ENCODE data around the gene HSD17B1. TPM values are rescaled to one million over a fixed set of nuclear protein-coding genes. Genes with fewer than 3 reads are reported as not detected.
A peak's percentile ranks its signal among the peaks of the same experiment; 100 is the strongest.

The HSD17B1 gene
- total and polyA plus RNA-seq, 2 of the 13 experiments (the other 11 are each of a cell fraction or from before 2014, with no cell fraction given) = 0.54 to 0.93 TPM

DNA sequence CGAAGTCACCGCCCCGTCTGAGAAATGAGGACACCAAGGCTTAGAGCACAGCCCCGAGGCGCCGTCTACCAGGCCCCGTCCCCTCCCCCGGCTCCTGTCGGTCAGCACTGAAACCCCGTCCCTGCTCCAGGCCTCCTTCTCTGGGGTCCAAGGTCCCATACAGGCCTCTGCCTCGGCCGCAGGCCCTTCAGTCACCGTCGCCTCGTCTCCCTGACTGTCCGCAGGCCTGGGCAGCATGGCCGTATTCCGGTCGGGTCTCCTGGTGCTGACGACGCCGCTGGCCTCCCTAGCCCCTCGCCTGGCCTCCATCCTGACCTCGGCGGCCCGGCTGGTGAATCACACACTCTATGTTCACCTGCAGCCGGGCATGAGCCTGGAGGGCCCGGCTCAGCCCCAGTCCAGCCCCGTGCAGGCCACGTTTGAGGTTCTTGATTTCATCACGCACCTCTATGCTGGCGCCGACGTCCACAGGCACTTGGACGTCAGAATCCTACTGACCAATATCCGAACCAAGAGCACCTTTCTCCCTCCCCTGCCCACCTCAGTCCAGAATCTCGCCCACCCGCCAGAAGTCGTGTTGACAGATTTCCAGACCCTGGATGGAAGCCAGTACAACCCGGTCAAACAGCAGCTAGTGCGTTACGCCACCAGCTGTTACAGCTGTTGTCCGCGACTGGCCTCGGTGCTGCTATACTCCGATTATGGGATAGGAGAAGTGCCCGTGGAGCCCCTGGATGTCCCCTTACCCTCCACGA, 9.8 kb downstream of the HSD17B1 start (continued):
- TF ChIP-seq CBX2 (IDR thresholded peaks at IDR 0.05; ENCODE audit: low read depth, low read length) = no peak
- peak; percentile 70; the same call in 1 of the 2 replicates for TF ChIP-seq CBX2 (CRISPR knock-in tag; IDR thresholded peaks at IDR 0.05; ENCODE audit: low read depth)
- TF ChIP-seq TBX3 (IDR thresholded peaks at IDR 0.05; ENCODE audit: borderline replicate concordance) = 0 out of 2 replicates have a peak, but pooled peaks have one; percentile 10
- peak; percentile 32; the same call in 1 of the 2 replicates for TF ChIP-seq JUN (CRISPR knock-in tag; IDR thresholded peaks at IDR 0.05)
- TF ChIP-seq GFI1 (CRISPR knock-in tag; IDR thresholded peaks at IDR 0.05; ENCODE audit: borderline replicate concordance) = peak; percentile 46
- TF ChIP-seq MEIS2 (CRISPR knock-in tag; IDR thresholded peaks at IDR 0.05) = peak; percentile 11; the same call in 1 of the 2 replicates
- TF ChIP-seq ZNF350 (CRISPR knock-in tag; IDR thresholded peaks at IDR 0.05; ENCODE audit: borderline replicate concordance, low read depth) = no peak; the same call in none of the 2 replicates
- peak; percentile 19; the same call in 1 of the 2 replicates for TF ChIP-seq KAT7 (CRISPR knock-in tag; IDR thresholded peaks at IDR 0.05; ENCODE audit: borderline replicate concordance)
- TF ChIP-seq, protein P1, sequence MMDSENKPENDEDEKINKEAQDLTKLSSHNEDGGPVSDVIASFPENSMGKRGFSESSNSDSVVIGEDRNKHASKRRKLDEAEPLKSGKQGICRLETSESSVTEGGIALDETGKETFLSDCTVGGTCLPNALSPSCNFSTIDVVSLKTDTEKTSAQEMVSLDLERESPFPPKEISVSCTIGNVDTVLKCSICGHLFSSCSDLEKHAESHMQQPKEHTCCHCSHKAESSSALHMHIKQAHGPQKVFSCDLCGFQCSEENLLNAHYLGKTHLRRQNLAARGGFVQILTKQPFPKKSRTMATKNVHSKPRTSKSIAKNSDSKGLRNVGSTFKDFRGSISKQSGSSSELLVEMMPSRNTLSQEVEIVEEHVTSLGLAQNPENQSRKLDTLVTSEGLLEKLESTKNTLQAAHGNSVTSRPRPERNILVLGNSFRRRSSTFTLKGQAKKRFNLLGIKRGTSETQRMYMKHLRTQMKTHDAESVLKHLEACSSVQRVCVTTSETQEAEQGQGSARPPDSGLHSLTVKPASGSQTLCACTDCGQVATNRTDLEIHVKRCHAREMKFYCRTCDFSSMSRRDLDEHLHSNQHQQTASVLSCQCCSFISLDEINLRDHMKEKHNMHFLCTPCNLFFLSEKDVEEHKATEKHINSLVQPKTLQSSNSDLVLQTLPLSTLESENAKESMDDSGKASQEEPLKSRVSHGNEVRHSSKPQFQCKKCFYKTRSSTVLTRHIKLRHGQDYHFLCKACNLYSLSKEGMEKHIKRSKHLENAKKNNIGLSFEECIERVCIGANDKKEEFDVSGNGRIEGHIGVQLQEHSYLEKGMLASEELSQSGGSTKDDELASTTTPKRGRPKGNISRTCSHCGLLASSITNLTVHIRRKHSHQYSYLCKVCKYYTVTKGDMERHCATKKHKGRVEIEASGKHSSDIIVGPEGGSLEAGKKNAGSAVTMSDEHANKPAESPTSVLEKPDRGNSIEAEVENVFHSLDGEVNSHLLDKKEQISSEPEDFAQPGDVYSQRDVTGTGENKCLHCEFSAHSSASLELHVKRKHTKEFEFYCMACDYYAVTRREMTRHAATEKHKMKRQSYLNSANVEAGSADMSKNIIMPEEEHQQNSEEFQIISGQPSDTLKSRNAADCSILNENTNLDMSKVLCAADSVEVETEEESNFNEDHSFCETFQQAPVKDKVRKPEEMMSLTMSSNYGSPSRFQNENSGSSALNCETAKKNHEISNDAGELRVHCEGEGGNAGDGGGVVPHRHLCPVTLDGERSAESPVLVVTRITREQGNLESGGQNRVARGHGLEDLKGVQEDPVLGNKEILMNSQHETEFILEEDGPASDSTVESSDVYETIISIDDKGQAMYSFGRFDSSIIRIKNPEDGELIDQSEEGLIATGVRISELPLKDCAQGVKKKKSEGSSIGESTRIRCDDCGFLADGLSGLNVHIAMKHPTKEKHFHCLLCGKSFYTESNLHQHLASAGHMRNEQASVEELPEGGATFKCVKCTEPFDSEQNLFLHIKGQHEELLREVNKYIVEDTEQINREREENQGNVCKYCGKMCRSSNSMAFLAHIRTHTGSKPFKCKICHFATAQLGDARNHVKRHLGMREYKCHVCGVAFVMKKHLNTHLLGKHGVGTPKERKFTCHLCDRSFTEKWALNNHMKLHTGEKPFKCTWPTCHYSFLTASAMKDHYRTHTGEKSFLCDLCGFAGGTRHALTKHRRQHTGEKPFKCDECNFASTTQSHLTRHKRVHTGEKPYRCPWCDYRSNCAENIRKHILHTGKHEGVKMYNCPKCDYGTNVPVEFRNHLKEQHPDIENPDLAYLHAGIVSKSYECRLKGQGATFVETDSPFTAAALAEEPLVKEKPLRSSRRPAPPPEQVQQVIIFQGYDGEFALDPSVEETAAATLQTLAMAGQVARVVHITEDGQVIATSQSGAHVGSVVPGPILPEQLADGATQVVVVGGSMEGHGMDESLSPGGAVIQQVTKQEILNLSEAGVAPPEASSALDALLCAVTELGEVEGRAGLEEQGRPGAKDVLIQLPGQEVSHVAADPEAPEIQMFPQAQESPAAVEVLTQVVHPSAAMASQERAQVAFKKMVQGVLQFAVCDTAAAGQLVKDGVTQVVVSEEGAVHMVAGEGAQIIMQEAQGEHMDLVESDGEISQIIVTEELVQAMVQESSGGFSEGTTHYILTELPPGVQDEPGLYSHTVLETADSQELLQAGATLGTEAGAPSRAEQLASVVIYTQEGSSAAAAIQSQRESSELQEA (CRISPR knock-in tag; IDR thresholded peaks at IDR 0.05; ENCODE audit: not compliant biosample characterization) = no peak
- TF ChIP-seq, protein P2, sequence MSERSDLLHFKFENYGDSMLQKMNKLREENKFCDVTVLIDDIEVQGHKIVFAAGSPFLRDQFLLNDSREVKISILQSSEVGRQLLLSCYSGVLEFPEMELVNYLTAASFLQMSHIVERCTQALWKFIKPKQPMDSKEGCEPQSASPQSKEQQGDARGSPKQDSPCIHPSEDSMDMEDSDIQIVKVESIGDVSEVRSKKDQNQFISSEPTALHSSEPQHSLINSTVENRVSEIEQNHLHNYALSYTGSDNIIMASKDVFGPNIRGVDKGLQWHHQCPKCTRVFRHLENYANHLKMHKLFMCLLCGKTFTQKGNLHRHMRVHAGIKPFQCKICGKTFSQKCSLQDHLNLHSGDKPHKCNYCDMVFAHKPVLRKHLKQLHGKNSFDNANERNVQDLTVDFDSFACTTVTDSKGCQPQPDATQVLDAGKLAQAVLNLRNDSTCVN (CRISPR knock-in tag; IDR thresholded peaks at IDR 0.05; ENCODE audit: borderline replicate concordance) = peak; percentile 69
- 0 out of 2 replicates have a peak, but pooled peaks have one; percentile 44 for TF ChIP-seq ZNF138 (CRISPR knock-in tag; IDR thresholded peaks at IDR 0.05; ENCODE audit: low read depth)
- TF ChIP-seq, protein P3, sequence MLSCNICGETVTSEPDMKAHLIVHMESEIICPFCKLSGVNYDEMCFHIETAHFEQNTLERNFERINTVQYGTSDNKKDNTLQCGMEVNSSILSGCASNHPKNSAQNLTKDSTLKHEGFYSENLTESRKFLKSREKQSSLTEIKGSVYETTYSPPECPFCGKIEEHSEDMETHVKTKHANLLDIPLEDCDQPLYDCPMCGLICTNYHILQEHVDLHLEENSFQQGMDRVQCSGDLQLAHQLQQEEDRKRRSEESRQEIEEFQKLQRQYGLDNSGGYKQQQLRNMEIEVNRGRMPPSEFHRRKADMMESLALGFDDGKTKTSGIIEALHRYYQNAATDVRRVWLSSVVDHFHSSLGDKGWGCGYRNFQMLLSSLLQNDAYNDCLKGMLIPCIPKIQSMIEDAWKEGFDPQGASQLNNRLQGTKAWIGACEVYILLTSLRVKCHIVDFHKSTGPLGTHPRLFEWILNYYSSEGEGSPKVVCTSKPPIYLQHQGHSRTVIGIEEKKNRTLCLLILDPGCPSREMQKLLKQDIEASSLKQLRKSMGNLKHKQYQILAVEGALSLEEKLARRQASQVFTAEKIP (CRISPR knock-in tag; IDR thresholded peaks at IDR 0.05; ENCODE audit: borderline replicate concordance) = no peak
- TF ChIP-seq GABPB1 (CRISPR knock-in tag; IDR thresholded peaks at IDR 0.05) = peak; percentile 11; the same call in 1 of the 2 replicates
- no peak for TF ChIP-seq KLF15 (CRISPR knock-in tag; IDR thresholded peaks at IDR 0.05; ENCODE audit: borderline replicate concordance)
- TF ChIP-seq, protein P4, sequence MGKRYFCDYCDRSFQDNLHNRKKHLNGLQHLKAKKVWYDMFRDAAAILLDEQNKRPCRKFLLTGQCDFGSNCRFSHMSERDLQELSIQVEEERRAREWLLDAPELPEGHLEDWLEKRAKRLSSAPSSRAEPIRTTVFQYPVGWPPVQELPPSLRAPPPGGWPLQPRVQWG (CRISPR knock-in tag; IDR thresholded peaks at IDR 0.05; ENCODE audit: borderline replicate concordance, low read depth) = peak; percentile 60; the same call in 1 of the 2 replicates
- 0 out of 2 replicates have a peak, but pooled peaks have one; percentile 21 for TF ChIP-seq ZNF570 (CRISPR knock-in tag; IDR thresholded peaks at IDR 0.05; ENCODE audit: borderline replicate concordance)
